ENCODE measurements around the gene GADD45B. TPM values are rescaled to one million over a fixed set of nuclear protein-coding genes. Genes with fewer than 3 reads are reported as not detected.

The GADD45B gene
- total RNA-seq, 1 experiment from 2014 or later, result 37.9 TPM

- BruUV-seq (replicated peaks), result no TSS peak
- ATAC-seq, result no peak
- POLR2A ChIA-PET, result no interaction called here
Observed at GRCh38 chr19:2444251-2445002, 31.5 kb upstream of the GADD45B start.

DNA sequence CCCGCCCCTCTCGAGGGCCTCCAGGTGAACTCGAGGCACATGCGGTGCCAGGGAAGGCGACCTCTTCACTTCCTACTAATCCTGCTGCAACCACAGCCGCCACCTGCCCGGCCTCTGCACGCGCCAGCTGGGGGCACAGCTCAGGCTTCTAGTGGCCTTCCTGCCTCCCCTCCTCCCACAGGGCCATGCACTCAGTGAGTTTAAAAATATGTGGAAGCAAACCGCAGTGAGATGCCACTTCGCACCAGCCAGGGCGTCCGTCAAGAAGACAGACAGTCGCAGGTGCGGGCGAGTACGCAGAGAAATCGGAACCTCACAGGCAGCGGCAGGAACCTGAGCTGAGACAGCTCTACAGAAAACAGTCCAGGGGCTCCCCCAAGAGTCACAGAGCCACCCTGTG is 29.5 kb upstream of the GADD45B start:
- H2AFZ ChIP-seq (ENCODE audit: low read depth, low read length, poor library complexity, severe bottlenecking), result no peak overlapping the region
- ATAC-seq, result no peak
- H4K20me1 ChIP-seq (ENCODE audit: insufficient read depth), result 0 out of 2 replicates have a peak, but pooled peaks cover 9% of the 10 kb centered on the region
- H3K4me2 ChIP-seq (ENCODE audit: low read length), result no peak overlapping the region
- POLR2A ChIA-PET, result interaction anchor here (1.5 kb wide), 1 partner anchor 10 kb away, joined by 3 read pairs; the partner anchor contains the start of gene LMNB2
- no peaks in the 10 kb centered on the region for H3K9me2 ChIP-seq (ENCODE audit: insufficient read depth)
- CTCF ChIA-PET, result no interaction called here
- H3K4me1 ChIP-seq (ENCODE audit: control insufficient read depth in 1 of 2, insufficient read depth in 2 of 2, low read length in 2 of 2), result no peaks in the 10 kb centered on the region
- no peak overlapping the region for H3K4me3 ChIP-seq (replicated peaks in 1 of 2; ENCODE audit: low read depth in 1 of 2, low read length in 2 of 2)
- no peak overlapping the region for H3K27ac ChIP-seq (ENCODE audit: low read depth, low read length)
- RAD21 ChIA-PET (ENCODE audit: low non-redundant PET in 1 of 2, low total read pairs in 2 of 2, uncharacterized antibody in 2 of 2, unreplicated experiment in 2 of 2), result no interaction called here
- H3K79me2 ChIP-seq (ENCODE audit: insufficient read depth, low read length), result peaks cover 93% of the 10 kb centered on the region
- no TSS peak for BruUV-seq (replicated peaks)
- H3K9me3 ChIP-seq (ENCODE audit: control insufficient read depth in 1 of 2, insufficient read depth in 1 of 2, low read depth in 1 of 2, low read length in 2 of 2), result no peaks in the 10 kb centered on the region
- peaks cover 27 to 36% of the 10 kb centered on the region in 2 experiments for H3K36me3 ChIP-seq (ENCODE audit: control insufficient read depth in 1 of 2, insufficient read depth in 2 of 2, low read length in 2 of 2)
- H3K9ac ChIP-seq (ENCODE audit: low read length), result no peak overlapping the region
- no peak for DNase-seq (ENCODE audit: low read depth, low spot score)
- no peaks in the 10 kb centered on the region for H3K27me3 ChIP-seq (ENCODE audit: insufficient read depth, low read length)
- intact Hi-C loops (cut with micrococcal nuclease), result no loop called here
- no peak for TF ChIP-seq EGR1 (IDR thresholded peaks at IDR 0.05; ENCODE audit: low read depth)
- no peak for TF ChIP-seq TCF7L2 (IDR thresholded peaks at IDR 0.05; ENCODE audit: borderline replicate concordance, extremely low read depth, insufficient read depth, insufficient read length)
- TF ChIP-seq RAD21 (IDR thresholded peaks at IDR 0.05; ENCODE audit: low read depth), result no peak
- TF ChIP-seq POLR2AphosphoS5 (IDR thresholded peaks at IDR 0.05; ENCODE audit: low read depth, low read length), result no peak
- TF ChIP-seq, protein P1, sequence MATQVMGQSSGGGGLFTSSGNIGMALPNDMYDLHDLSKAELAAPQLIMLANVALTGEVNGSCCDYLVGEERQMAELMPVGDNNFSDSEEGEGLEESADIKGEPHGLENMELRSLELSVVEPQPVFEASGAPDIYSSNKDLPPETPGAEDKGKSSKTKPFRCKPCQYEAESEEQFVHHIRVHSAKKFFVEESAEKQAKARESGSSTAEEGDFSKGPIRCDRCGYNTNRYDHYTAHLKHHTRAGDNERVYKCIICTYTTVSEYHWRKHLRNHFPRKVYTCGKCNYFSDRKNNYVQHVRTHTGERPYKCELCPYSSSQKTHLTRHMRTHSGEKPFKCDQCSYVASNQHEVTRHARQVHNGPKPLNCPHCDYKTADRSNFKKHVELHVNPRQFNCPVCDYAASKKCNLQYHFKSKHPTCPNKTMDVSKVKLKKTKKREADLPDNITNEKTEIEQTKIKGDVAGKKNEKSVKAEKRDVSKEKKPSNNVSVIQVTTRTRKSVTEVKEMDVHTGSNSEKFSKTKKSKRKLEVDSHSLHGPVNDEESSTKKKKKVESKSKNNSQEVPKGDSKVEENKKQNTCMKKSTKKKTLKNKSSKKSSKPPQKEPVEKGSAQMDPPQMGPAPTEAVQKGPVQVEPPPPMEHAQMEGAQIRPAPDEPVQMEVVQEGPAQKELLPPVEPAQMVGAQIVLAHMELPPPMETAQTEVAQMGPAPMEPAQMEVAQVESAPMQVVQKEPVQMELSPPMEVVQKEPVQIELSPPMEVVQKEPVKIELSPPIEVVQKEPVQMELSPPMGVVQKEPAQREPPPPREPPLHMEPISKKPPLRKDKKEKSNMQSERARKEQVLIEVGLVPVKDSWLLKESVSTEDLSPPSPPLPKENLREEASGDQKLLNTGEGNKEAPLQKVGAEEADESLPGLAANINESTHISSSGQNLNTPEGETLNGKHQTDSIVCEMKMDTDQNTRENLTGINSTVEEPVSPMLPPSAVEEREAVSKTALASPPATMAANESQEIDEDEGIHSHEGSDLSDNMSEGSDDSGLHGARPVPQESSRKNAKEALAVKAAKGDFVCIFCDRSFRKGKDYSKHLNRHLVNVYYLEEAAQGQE (IDR thresholded peaks at IDR 0.05; ENCODE audit: low read depth), result no peak
- TF ChIP-seq EZH2 (IDR thresholded peaks at IDR 0.05), result no peak
- no peak for TF ChIP-seq ZNF274 (IDR thresholded peaks at IDR 0.05; ENCODE audit: low read depth, low read length)
- TF ChIP-seq CBX3 (IDR thresholded peaks at IDR 0.05; ENCODE audit: low read depth), result no peak
- no peak for TF ChIP-seq SP1 (IDR thresholded peaks at IDR 0.05; ENCODE audit: low read depth)
- no peak for TF ChIP-seq POLR2A (IDR thresholded peaks at IDR 0.05; ENCODE audit: borderline replicate concordance, extremely low read depth, insufficient read depth, insufficient read length)
- TF ChIP-seq YY1 (IDR thresholded peaks at IDR 0.05; ENCODE audit: extremely low read depth, insufficient replicate concordance, low read depth, low read length), result no peak
- no peak for TF ChIP-seq EZH2phosphoT487 (IDR thresholded peaks at IDR 0.05; ENCODE audit: borderline replicate concordance)

More at GRCh38 chr19:2444251-2445002, 31.5 kb upstream of the GADD45B start:
- Histone ChIP-seq H2AFZ (ENCODE audit: low read depth, low read length, poor library complexity, severe bottlenecking) (no peak overlapping the region), H3K36me3 (ENCODE audit: control insufficient read depth in 1 of 2, insufficient read depth in 2 of 2, low read length in 2 of 2) (peaks cover 30 to 32% of the 10 kb centered on the region in 2 experiments; a peak in 3 of 4 replicates), H3K4me3 (replicated peaks in 1 of 2; ENCODE audit: low read depth in 1 of 2, low read length in 2 of 2) (no peak overlapping the region), H3K9ac (ENCODE audit: low read length) (no peak overlapping the region), H3K27ac (ENCODE audit: low read depth, low read length) (no peak overlapping the region), H3K4me2 (ENCODE audit: low read length) (no peak overlapping the region), H3K27me3 (ENCODE audit: insufficient read depth, low read length) (no peaks in the 10 kb centered on the region), H3K9me3 (ENCODE audit: control insufficient read depth in 1 of 2, insufficient read depth in 1 of 2, low read depth in 1 of 2, low read length in 2 of 2) (no peaks in the 10 kb centered on the region), H3K79me2 (ENCODE audit: insufficient read depth, low read length) (peaks cover 92% of the 10 kb centered on the region), H3K4me1 (ENCODE audit: control insufficient read depth in 1 of 2, insufficient read depth in 2 of 2, low read length in 2 of 2) (no peaks in the 10 kb centered on the region), H3K9me2 (ENCODE audit: insufficient read depth) (no peaks in the 10 kb centered on the region), H4K20me1 (ENCODE audit: insufficient read depth) (0 out of 2 replicates have a peak, but pooled peaks cover 4% of the 10 kb centered on the region)
- DNase-seq (ENCODE audit: low read depth, low spot score), result no peak
- intact Hi-C loops (cut with micrococcal nuclease), result no loop called here
- ChIA-PET CTCF (no interaction called here), RAD21 (ENCODE audit: low non-redundant PET in 1 of 2, low total read pairs in 2 of 2, uncharacterized antibody in 2 of 2, unreplicated experiment in 2 of 2) (no interaction called here)
- TF ChIP-seq ZNF274 (IDR thresholded peaks at IDR 0.05; ENCODE audit: low read depth, low read length), result no peak
- TF ChIP-seq JUND (IDR thresholded peaks at IDR 0.05), result no peak
- no peak for TF ChIP-seq ZFX (IDR thresholded peaks at IDR 0.05)
- TF ChIP-seq EZH2phosphoT487 (IDR thresholded peaks at IDR 0.05; ENCODE audit: borderline replicate concordance), result no peak
- no peak for TF ChIP-seq SRF (IDR thresholded peaks at IDR 0.05; ENCODE audit: low read depth)
- TF ChIP-seq CEBPB (IDR thresholded peaks at IDR 0.05; ENCODE audit: low read depth), result no peak
- no peak for TF ChIP-seq MAX (IDR thresholded peaks at IDR 0.05)
- TF ChIP-seq, protein P2, sequence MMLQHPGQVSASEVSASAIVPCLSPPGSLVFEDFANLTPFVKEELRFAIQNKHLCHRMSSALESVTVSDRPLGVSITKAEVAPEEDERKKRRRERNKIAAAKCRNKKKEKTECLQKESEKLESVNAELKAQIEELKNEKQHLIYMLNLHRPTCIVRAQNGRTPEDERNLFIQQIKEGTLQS (IDR thresholded peaks at IDR 0.05), result no peak
- TF ChIP-seq ELF1 (IDR thresholded peaks at IDR 0.05; ENCODE audit: borderline replicate concordance, low read depth), result no peak

Data from HCT116 (cell line).